H1 (cell line): ENCODE measurements around the gene TOM1. TPM values are rescaled to one million over a fixed set of nuclear protein-coding genes. Genes with fewer than 3 reads are reported as not detected.
"Not testable (repeated sequence)": the region's sequence is repeated elsewhere in the genome, so short reads cannot be mapped to it uniquely, and the experiment has no call there.

Experiments used
- CTCF ChIA-PET: fragments of 300-600 bp; sonication (Branson Sonifier 250); formaldehyde crosslinking; loops from one replicate; lab custom pipeline; 2021; ENCODE audit not compliant: partially characterized antibody; lab: Charles Lee
- POLR2A ChIA-PET: fragments of 300-600 bp; sonication (Branson Sonifier 250); formaldehyde crosslinking; loops from one replicate; lab custom pipeline; 2021; ENCODE audit warnings: inconsistent platforms; ENCODE audit not compliant: partially characterized antibody; lab: Charles Lee
- DNase-seq, 2 experiments: peaks; one replicate each; pipeline versions ENCODE4 v3.0.0 to v3.0.0-alpha.2; 2010 to 2022; ENCODE audit warnings: low spot score in 2 of 2, low read depth in 1 of 2, mixed read lengths in 1 of 2
- FAIRE-seq: peaks from 2 replicates; lab custom pipeline; 2011; peaks lifted over from hg19 to GRCh38; lab: Jason Lieb, UNC
- H2AFZ ChIP-seq: 2 replicates; pipeline ENCODE4 v1.8.1; 2012; ENCODE audit warnings: low read length, inconsistent platforms
- H2AK5ac ChIP-seq: 2 replicates; pipeline ENCODE4 v1.6.1; 2013; ENCODE audit warnings: low read depth, low read length
- H2BK120ac ChIP-seq: replicated peaks from 2 replicates; pipeline ENCODE3; 2013; ENCODE audit warnings: low read depth, low read length, inconsistent platforms
- H2BK12ac ChIP-seq: 2 replicates; pipeline ENCODE4 v1.6.1; 2013; ENCODE audit warnings: low read depth, low read length
- H2BK15ac ChIP-seq: 2 replicates; pipeline ENCODE4 v1.6.1; 2013; ENCODE audit warnings: low read length
- H2BK20ac ChIP-seq: 2 replicates; pipeline ENCODE4 v1.6.1; 2013; ENCODE audit warnings: low read length
- H2BK5ac ChIP-seq: 2 replicates; pipeline ENCODE4 v1.6.1; 2013; ENCODE audit warnings: low read depth, low read length
- H3K14ac ChIP-seq: 2 replicates; pipeline ENCODE4 v1.6.1; 2013; ENCODE audit warnings: inconsistent platforms; ENCODE audit not compliant: insufficient read length
- H3K18ac ChIP-seq: 2 replicates; pipeline ENCODE4 v1.6.1; 2013; ENCODE audit warnings: low read length; ENCODE audit errors: extremely low read depth
- H3K23ac ChIP-seq: 2 replicates; pipeline ENCODE4 v1.6.1; 2013; ENCODE audit warnings: inconsistent platforms; ENCODE audit not compliant: insufficient read length
- H3K23me2 ChIP-seq: 2 replicates; pipeline ENCODE4 v1.6.1; 2013; ENCODE audit warnings: low read depth, low read length
- H3K27ac ChIP-seq: 2 replicates; pipeline ENCODE4 v1.6.1; 2011; ENCODE audit warnings: low read depth, low read length, inconsistent platforms
- H3K27me3 ChIP-seq, 4 experiments: replicated peaks in 1 of 4; 1 replicate in 1 of 4; 2 replicates in 3 of 4; pipeline versions ENCODE4 v1.6.1 to v1.8.1; 2011 to 2013; ENCODE audit warnings: low read length in 3 of 4, mild to moderate bottlenecking in 3 of 4, inconsistent platforms in 2 of 4, mixed read lengths in 2 of 4, moderate library complexity in 1 of 4; ENCODE audit not compliant: control insufficient read depth in 3 of 4, insufficient read depth in 3 of 4; ENCODE audit errors: extremely low read depth in 1 of 4
- H3K36me3 ChIP-seq, 4 experiments: 2 replicates each; pipeline versions ENCODE4 v1.6.1 to v1.8.1; 2011 to 2013; ENCODE audit warnings: mild to moderate bottlenecking in 4 of 4, low read length in 3 of 4, moderate library complexity in 2 of 4, control low read depth in 1 of 4, inconsistent platforms in 1 of 4; ENCODE audit not compliant: insufficient read depth in 4 of 4, control insufficient read depth in 2 of 4
- H3K4ac ChIP-seq: replicated peaks from 2 replicates; pipeline ENCODE3; 2013; ENCODE audit warnings: low read length, low read depth, mixed read lengths, inconsistent platforms; ENCODE audit not compliant: insufficient read length
- H3K4me1 ChIP-seq, 4 experiments: replicated peaks in 1 of 4; 1 replicate in 1 of 4; 2 replicates in 3 of 4; pipeline versions ENCODE4 v1.6.1 to v1.8.1; 2011 to 2013; ENCODE audit warnings: low read length in 3 of 4, inconsistent platforms in 2 of 4, mixed read lengths in 1 of 4; ENCODE audit not compliant: insufficient read depth in 4 of 4, control insufficient read depth in 3 of 4
- H3K4me2 ChIP-seq, 2 experiments: 2 replicates each; pipeline versions ENCODE4 v1.6.1 to v1.8.1; 2011 to 2013; ENCODE audit warnings: low read depth in 2 of 2, low read length in 2 of 2, control low read depth in 1 of 2, inconsistent platforms in 1 of 2, mild to moderate bottlenecking in 1 of 2; ENCODE audit not compliant: insufficient read depth in 1 of 2
- H3K4me3 ChIP-seq, 4 experiments: fragments of 200-600, 300-600 bp in 1 of 4; sonication (generic), shearing (Covaris generic), sonication (Bioruptor Twin) in 1 of 4; 2 replicates each; pipeline versions ENCODE4 v1.5.1 to v1.8.1; 2011 to 2016; ENCODE audit warnings: low read length in 4 of 4, low read depth in 3 of 4, control low read depth in 2 of 4, inconsistent platforms in 2 of 4, mild to moderate bottlenecking in 2 of 4, mixed read lengths in 1 of 4, moderate library complexity in 1 of 4; ENCODE audit not compliant: insufficient read depth in 2 of 4; ENCODE audit errors: extremely low read depth in 1 of 4
- H3K56ac ChIP-seq: replicated peaks from 2 replicates; pipeline ENCODE3; 2013; ENCODE audit warnings: low read depth, mild to moderate bottlenecking, mixed read lengths, low read length, inconsistent platforms; ENCODE audit not compliant: insufficient read length
- H3K79me1 ChIP-seq: 2 replicates; pipeline ENCODE4 v1.6.1; 2013; ENCODE audit warnings: low read depth, low read length, control low read depth
- H3K79me2 ChIP-seq, 2 experiments: 2 replicates each; pipeline versions ENCODE4 v1.6.1 to v1.8.1; 2012 to 2013; ENCODE audit warnings: low read length in 2 of 2, mild to moderate bottlenecking in 2 of 2, inconsistent platforms in 1 of 2; ENCODE audit not compliant: insufficient read depth in 2 of 2, control insufficient read depth in 1 of 2
- H3K9ac ChIP-seq, 4 experiments: replicated peaks in 1 of 4; 1 replicate in 1 of 4; 2 replicates in 3 of 4; pipeline versions ENCODE4 v1.6.1 to v1.8.1; 2011 to 2013; ENCODE audit warnings: low read depth in 3 of 4, low read length in 3 of 4, control low read depth in 2 of 4, mild to moderate bottlenecking in 2 of 4, moderate library complexity in 2 of 4, inconsistent platforms in 1 of 4; ENCODE audit errors: extremely low read depth in 1 of 4
- H3K9me3 ChIP-seq, 2 experiments: 2 replicates each; pipeline versions ENCODE4 v1.6.1 to v1.8.1; 2012 to 2013; ENCODE audit warnings: mild to moderate bottlenecking in 2 of 2, moderate library complexity in 2 of 2, control low read depth in 1 of 2, inconsistent platforms in 1 of 2, low read depth in 1 of 2, low read length in 1 of 2, mixed read lengths in 1 of 2; ENCODE audit not compliant: insufficient read depth in 2 of 2
- H4K20me1 ChIP-seq, 2 experiments: replicated peaks in 1 of 2; 2 replicates each; pipeline versions ENCODE3 to v1.8.1; 2011 to 2013; ENCODE audit warnings: inconsistent platforms in 2 of 2, low read length in 2 of 2, mild to moderate bottlenecking in 1 of 2; ENCODE audit not compliant: insufficient read depth in 2 of 2, control insufficient read depth in 1 of 2
- H4K5ac ChIP-seq: 2 replicates; pipeline ENCODE4 v1.6.1; 2013; ENCODE audit warnings: low read length, low read depth, mixed read lengths, inconsistent platforms; ENCODE audit not compliant: insufficient read length
- H4K8ac ChIP-seq: 2 replicates; pipeline ENCODE4 v1.8.0; 2013; ENCODE audit warnings: mild to moderate bottlenecking, moderate library complexity, low read length, inconsistent platforms; ENCODE audit not compliant: insufficient read depth; ENCODE audit errors: extremely low read depth
- H4K91ac ChIP-seq: replicated peaks from 2 replicates; pipeline ENCODE3; 2013; ENCODE audit warnings: low read length, mixed read lengths, inconsistent platforms; ENCODE audit not compliant: insufficient read length
- CBX8 ChIP-seq: fragments of 300-800, 300-1000 bp; sonication (generic); IDR thresholded peaks from 2 replicates; pipeline ENCODE4 v1.7.1; 2016; ENCODE audit warnings: low read depth, low read length, borderline replicate concordance
- EP300 ChIP-seq, 2 experiments: IDR thresholded peaks; 1 replicate in 1 of 2; 2 replicates in 1 of 2; pipeline ENCODE4 v1.6.1; 2011 to 2012; ENCODE audit warnings: low read depth in 2 of 2, low read length in 2 of 2, mild to moderate bottlenecking in 2 of 2, borderline replicate concordance in 1 of 2, inconsistent platforms in 1 of 2, moderate library complexity in 1 of 2
- NANOG ChIP-seq: IDR thresholded peaks from 2 replicates; pipeline ENCODE4 v1.6.1; 2011; ENCODE audit warnings: low read length, low read depth, mild to moderate bottlenecking, inconsistent platforms; ENCODE audit not compliant: insufficient read depth, poor library complexity, severe bottlenecking
- RFX5 ChIP-seq: IDR thresholded peaks from 2 replicates; pipeline ENCODE4 v1.6.1; 2011; ENCODE audit warnings: low read depth, low read length, improper control_type of control experiment, borderline replicate concordance
- TEAD4 ChIP-seq: IDR thresholded peaks from 2 replicates; pipeline ENCODE4 v1.6.1; 2012; ENCODE audit warnings: low read depth, low read length, inconsistent platforms, mixed read lengths
- WGBS, 2 experiments: shearing (Covaris generic) in 1 of 2; methylation state at CpG; one replicate each; pipeline versions ENCODE4 v1.1.6 to v1.1.7; 2013 to 2015; ENCODE audit warnings: low lambda C conversion rate in 2 of 2, mixed read lengths in 2 of 2, inconsistent platforms in 1 of 2, low coverage in 1 of 2, missing lambda C conversion rate in 1 of 2; ENCODE audit not compliant: insufficient replicate concordance in 2 of 2, insufficient coverage in 1 of 2, insufficient read length in 1 of 2; ENCODE audit errors: extremely low coverage in 1 of 2, missing lambda C conversion rate in 1 of 2; 5-methylcytosine and 5-hydroxymethylcytosine counted together
- polyA plus RNA-seq, 7 experiments: library from polyadenylated mRNA; depleted of rRNA in 3 of 7; stranded (reverse) in 5 of 7; unstranded in 2 of 7; fragments of >200 nt in 5 of 7; fragments of 200-250 nt in 2 of 7; gene quantifications; 1 replicate in 5 of 7; 2 replicates in 1 of 7; 4 replicates in 1 of 7; pipeline versions ENCODE4 v1.2.1 to v1.2.3, GENCODE V29; 2011 to 2013; ENCODE audit warnings: missing spikeins in 2 of 7, mixed read lengths in 2 of 7
- total RNA-seq: library from RNA; stranded (reverse); fragmentation: NEBNext Ultra II Directional; extraction: Animal tissue kit (Norgen Biotek cat#: 25700); gene quantifications from 2 replicates; pipeline ENCODE4 v1.2.1, GENCODE V29; 2021

The TOM1 gene
- total and polyA plus RNA-seq, 2 of the 8 experiments (the other 6 are each of a cell fraction or from before 2014, with no cell fraction given), result 25.1 to 39.2 TPM

- no peak for TF ChIP-seq NANOG
- no peak for TF ChIP-seq RFX5
- no peak for TF ChIP-seq CBX8
- no peak for TF ChIP-seq TEAD4
- no peak for TF ChIP-seq EP300 (IDR thresholded peaks at IDR 0.05; ENCODE audit: borderline replicate concordance in 1 of 2, low read depth in 2 of 2, low read length in 2 of 2)
Measured at GRCh38 chr22:35363566-35364086, 63.9 kb downstream of the TOM1 start (continued).

- H2BK5ac ChIP-seq, H3K27me3 ChIP-seq, FAIRE-seq, H4K20me1 ChIP-seq, DNase-seq, H3K4me1 ChIP-seq, H3K4me3 ChIP-seq, H3K14ac ChIP-seq, H4K91ac ChIP-seq, H3K56ac ChIP-seq, H3K23ac ChIP-seq, H3K27ac ChIP-seq, H3K4me2 ChIP-seq, H4K8ac ChIP-seq, H3K9me3 ChIP-seq, H3K18ac ChIP-seq, H3K4ac ChIP-seq, H2BK120ac ChIP-seq, H2BK20ac ChIP-seq, H3K79me1 ChIP-seq, H2AFZ ChIP-seq, H2BK15ac ChIP-seq, H3K36me3 ChIP-seq, H2BK12ac ChIP-seq, H4K5ac ChIP-seq, H3K79me2 ChIP-seq, H3K23me2 ChIP-seq, H3K9ac ChIP-seq: not testable (repeated sequence)
- ChIA-PET CTCF (interaction anchor here (1.2 kb wide), 2 partner anchors 8 to 11 kb away, joined by 3 to 5 read pairs; no protein-coding TSS in a partner anchor), POLR2A (interaction anchor here (2.5 kb wide), 1 partner anchor 50 kb away, joined by 7 read pairs; no protein-coding TSS in a partner anchor)
- H2AK5ac ChIP-seq, result 0 out of 2 replicates have a peak overlapping the region, but pooled peaks have one; percentile 53
- WGBS, 2 experiments, result 95% methylated on average over 7 of the region's 7 CpGs; no CpG with 5 or more reads in 1 of the 2 experiments
Measured at GRCh38 chr22:35364230-35364629, 64.5 kb downstream of the TOM1 start.
